Peyer's patch (tissue), 4 donors: ENCODE measurements around the gene FER. TPM values are rescaled to one million over a fixed set of nuclear protein-coding genes. Genes with fewer than 3 reads are reported as not detected.

Experiments
- DNase-seq, 3 donors: peaks; one replicate each; pipeline ENCODE4 v3.0.0-alpha.2; 2017 to 2019
- H3K27ac ChIP-seq, 4 donors: fragments of 200-600 bp; sonication (generic); one replicate each; pipeline ENCODE4 v1.5.1; 2016 to 2019
- H3K27me3 ChIP-seq, 2 donors: fragments of 200-600 bp; sonication (generic); one replicate each; pipeline ENCODE4 v1.5.1; 2019
- H3K36me3 ChIP-seq, 3 donors: fragments of 200-600 bp; sonication (generic); one replicate each; pipeline ENCODE4 v1.5.1; 2016 to 2019
- H3K4me1 ChIP-seq, 4 donors: fragments of 200-600 bp; sonication (generic); one replicate each; pipeline ENCODE4 v1.5.1; 2016 to 2019
- H3K4me3 ChIP-seq, 4 donors: fragments of 200-600 bp; sonication (generic); 1 replicate in 3 of 4; 2 replicates in 1 of 4; pipeline ENCODE4 v1.5.1; 2016 to 2019; ENCODE audit warnings: mild to moderate bottlenecking in 1 of 4
- H3K9me3 ChIP-seq, 4 donors: fragments of 200-600 bp; sonication (generic); one replicate each; pipeline ENCODE4 v1.5.1; 2016 to 2019; ENCODE audit warnings: mild to moderate bottlenecking in 1 of 4
- POLR2A ChIP-seq, 2 donors: fragments of 450-650 bp; IDR thresholded peaks; one replicate each; pipeline ENCODE4 v1.5.1; 2017; ENCODE audit warnings: antibody characterized with exemption in 2 of 2, mild to moderate bottlenecking in 2 of 2, moderate library complexity in 2 of 2
- total RNA-seq, 4 donors: library from RNA; depleted of rRNA; stranded (reverse); fragments of >200 nt; gene quantifications; one replicate each; pipeline ENCODE4 v1.1.0, GENCODE V29; 2016
- TF ChIP-seq, protein P1 (sequence below), 6 experiments: fragments of 450-650 bp in 4 of 6; fragments of 200-600 bp in 2 of 6; sonication (generic) in 1 of 6; IDR thresholded peaks; one replicate each; pipeline ENCODE4 v1.5.1; 2017 to 2019; ENCODE audit warnings: antibody characterized with exemption in 6 of 6, mild to moderate bottlenecking in 3 of 6, moderate library complexity in 1 of 6

Gene FER
- total RNA-seq, 4 donors from 2014 or later = 8.4 to 104 (median 12.5) TPM

GRCh38 chr5:109218818-109219217 lies 471.1 kb downstream of the FER start:
- no peaks in the 10 kb centered on the region for H3K27me3 ChIP-seq
- TF ChIP-seq, protein P1, sequence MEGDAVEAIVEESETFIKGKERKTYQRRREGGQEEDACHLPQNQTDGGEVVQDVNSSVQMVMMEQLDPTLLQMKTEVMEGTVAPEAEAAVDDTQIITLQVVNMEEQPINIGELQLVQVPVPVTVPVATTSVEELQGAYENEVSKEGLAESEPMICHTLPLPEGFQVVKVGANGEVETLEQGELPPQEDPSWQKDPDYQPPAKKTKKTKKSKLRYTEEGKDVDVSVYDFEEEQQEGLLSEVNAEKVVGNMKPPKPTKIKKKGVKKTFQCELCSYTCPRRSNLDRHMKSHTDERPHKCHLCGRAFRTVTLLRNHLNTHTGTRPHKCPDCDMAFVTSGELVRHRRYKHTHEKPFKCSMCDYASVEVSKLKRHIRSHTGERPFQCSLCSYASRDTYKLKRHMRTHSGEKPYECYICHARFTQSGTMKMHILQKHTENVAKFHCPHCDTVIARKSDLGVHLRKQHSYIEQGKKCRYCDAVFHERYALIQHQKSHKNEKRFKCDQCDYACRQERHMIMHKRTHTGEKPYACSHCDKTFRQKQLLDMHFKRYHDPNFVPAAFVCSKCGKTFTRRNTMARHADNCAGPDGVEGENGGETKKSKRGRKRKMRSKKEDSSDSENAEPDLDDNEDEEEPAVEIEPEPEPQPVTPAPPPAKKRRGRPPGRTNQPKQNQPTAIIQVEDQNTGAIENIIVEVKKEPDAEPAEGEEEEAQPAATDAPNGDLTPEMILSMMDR (IDR thresholded peaks at IDR 0.05) = no peak
- no peak for TF ChIP-seq POLR2A (IDR thresholded peaks at IDR 0.05)
- H3K4me3 ChIP-seq = no peak overlapping the region

GRCh38 chr5:109223531-109223930 lies 475.8 kb downstream of the FER start:
- no peak overlapping the region for H3K4me3 ChIP-seq
- H3K9me3 ChIP-seq = no peaks in the 10 kb centered on the region
- no peak for DNase-seq
- no peaks in the 10 kb centered on the region for H3K36me3 ChIP-seq
- no peaks in the 10 kb centered on the region for H3K27me3 ChIP-seq
- H3K4me1 ChIP-seq = no peaks in the 10 kb centered on the region
- no peak overlapping the region for H3K27ac ChIP-seq
- TF ChIP-seq, protein P1 (IDR thresholded peaks at IDR 0.05) = no peak
- no peak for TF ChIP-seq POLR2A (IDR thresholded peaks at IDR 0.05)

More at GRCh38 chr5:109218818-109219217, 471.1 kb downstream of the FER start:
- Histone ChIP-seq H3K4me1 (no peaks in the 10 kb centered on the region), H3K9me3 (no peaks in the 10 kb centered on the region), H3K36me3 (no peaks in the 10 kb centered on the region), H3K27ac (no peak overlapping the region)
- no peak for DNase-seq

DNA sequence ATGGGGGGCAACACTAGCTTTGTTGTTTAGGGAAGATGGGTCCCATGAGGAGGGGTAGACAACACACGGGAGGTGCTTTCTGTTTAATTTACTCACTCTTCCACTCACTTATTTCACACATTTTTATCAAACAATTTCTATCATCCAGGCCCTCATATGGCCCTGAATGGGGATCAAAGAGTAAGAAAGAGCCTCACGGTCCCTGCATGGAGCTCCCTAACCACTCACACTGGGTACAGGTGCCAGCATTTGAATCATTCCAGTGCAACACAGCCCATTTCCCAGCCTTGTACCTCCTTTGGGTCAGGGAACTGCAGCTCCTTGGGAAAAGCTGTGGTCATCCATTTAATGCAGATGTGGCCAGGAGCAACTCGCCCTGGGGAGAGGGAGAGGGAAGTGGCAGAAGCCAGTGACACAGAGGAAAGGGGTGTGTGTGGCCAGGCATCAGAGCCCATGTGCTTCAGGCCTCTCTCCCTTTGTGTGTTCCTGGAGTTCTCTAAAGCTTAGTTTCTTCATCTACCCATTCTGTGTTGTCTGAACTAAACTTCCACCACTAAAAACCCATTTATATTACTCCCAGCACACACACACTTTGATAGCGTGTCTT lies 476.7 kb downstream of the FER start:
- Histone ChIP-seq H3K4me3 (no peak overlapping the region), H3K4me1 (no peaks in the 10 kb centered on the region), H3K27ac (no peak overlapping the region), H3K27me3 (no peaks in the 10 kb centered on the region), H3K36me3 (no peaks in the 10 kb centered on the region), H3K9me3 (no peaks in the 10 kb centered on the region)
- TF ChIP-seq POLR2A (IDR thresholded peaks at IDR 0.05) = no peak
- TF ChIP-seq, protein P1 (IDR thresholded peaks at IDR 0.05) = no peak
- no peak for DNase-seq

DNA sequence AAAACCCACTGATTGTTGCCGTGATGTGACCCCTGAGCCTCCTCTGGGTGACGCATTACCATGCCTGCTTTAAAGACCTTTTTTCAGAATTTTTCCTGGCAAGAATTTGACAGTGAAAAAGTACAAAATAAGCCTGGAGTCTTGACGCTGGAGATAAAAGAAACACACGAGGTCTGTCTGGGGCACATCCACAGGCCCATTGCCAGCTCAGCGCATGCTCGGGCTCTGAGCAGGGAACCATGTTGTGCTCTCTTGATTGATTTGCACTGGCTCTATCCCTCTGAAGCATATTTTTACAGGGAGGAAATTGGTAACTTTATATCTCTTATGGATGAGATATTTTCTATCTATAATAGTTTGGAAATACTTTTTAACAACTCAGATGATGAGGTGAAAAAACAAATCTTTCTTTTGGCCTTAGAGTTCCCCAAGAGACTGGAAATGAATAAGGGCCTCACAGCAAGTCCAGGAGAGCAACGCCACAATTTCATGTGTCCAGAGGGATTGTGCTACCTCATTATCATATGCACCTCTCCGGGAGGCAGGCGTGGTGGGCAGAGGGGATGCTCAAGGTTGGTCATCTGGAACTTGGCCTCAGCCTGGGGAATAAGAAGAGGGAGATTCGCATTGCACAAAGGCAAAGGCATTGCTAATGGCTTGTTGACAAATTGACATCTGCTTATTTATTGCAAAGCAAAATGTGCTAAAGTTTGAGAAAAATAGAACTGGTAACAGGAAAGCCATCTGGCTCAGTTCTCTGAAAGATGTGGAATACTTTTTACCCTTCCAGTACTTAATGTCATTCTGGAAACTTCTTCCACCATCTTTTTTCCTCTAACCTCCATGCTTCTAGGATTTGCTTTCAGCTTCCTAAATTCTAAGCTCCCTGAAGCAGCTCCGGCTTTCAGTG lies 478.3 kb downstream of the FER start:
- Histone ChIP-seq H3K27me3 (no peaks in the 10 kb centered on the region), H3K4me1 (no peaks in the 10 kb centered on the region), H3K9me3 (no peaks in the 10 kb centered on the region), H3K36me3 (no peaks in the 10 kb centered on the region), H3K27ac (no peak overlapping the region), H3K4me3 (no peak overlapping the region)
- TF ChIP-seq, protein P1 (IDR thresholded peaks at IDR 0.05) = no peak
- no peak for TF ChIP-seq POLR2A (IDR thresholded peaks at IDR 0.05)
- no peak for DNase-seq

- Histone ChIP-seq H3K27ac (no peak overlapping the region), H3K36me3 (no peaks in the 10 kb centered on the region), H3K9me3 (no peaks in the 10 kb centered on the region), H3K27me3 (no peaks in the 10 kb centered on the region), H3K4me1 (no peaks in the 10 kb centered on the region), H3K4me3 (no peak overlapping the region)
- TF ChIP-seq, protein P1 (IDR thresholded peaks at IDR 0.05) = no peak
- no peak for TF ChIP-seq POLR2A (IDR thresholded peaks at IDR 0.05)
- no peak for DNase-seq
Measured at GRCh38 chr5:109230369-109230768, 482.7 kb downstream of the FER start.
